Left forelimb (tissue), 1 donor: ENCODE measurements around the gene RAB11FIP4.

Source experiments
- DNase-seq: peaks from one replicate; pipeline ENCODE4 v3.0.0-alpha.2; 2018; ENCODE audit warnings: low spot score

The RAB11FIP4 gene

DNA sequence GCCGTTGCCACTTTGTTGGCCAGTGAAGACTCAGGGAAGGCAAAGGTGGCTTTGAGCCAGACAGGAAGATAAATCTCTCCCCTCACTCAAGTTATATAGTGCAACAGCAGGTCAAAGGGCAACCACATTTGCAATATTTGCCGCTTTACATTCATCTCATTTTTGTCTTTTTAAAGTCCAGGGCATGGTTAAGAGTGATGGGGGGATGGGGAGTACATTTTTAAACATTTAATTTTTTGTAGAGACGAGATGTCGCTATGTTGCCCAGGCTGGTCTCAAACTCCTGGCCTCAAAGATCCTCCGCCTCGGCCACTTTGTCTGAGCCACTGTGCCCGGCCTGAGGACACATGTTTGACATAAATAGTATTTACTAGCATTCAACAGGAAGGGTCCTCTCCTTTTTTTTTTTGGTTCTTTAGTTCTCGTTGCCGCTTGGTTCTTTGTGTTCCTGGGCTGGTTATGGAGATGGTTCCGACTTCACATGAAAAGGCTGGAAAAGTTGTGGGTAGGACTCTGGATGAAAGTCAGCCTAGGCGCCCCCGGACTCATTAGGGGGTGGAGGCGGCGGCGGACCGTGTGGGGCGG lies 95.7 kb downstream of the RAB11FIP4 start:
- no peak for DNase-seq

DNA sequence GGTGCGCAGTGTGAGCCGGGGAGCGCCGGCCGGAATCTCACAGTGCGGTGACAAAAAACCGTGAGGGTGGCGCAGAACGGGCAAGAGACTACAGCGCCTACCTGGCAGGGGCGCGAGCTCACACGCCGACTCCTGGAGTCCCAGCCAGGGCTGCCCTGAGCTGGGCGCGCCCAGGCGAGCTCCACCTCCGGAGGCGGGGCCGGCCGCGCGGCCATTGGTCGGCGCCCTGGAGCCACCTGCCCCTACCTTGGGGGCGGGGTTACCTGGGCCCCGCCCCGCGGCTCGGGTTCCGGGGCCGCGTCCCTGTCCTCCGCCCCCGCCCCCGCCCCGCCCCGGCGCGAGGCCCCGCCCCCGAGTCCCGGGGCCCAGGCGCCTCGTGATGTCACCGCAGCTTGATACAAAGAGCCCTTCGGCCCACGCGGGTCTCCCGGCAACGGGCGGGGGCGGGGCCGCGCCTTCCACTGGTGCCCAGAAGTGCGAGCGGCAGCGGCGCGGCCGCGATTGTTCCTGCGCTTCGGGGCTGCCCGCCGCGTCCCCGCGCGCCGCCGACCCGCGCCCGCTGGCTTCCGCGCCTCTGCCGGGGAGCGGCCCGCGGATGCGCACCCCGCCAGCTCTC lies 96.3 kb downstream of the RAB11FIP4 start:
- DNase-seq, result no peak

DNA sequence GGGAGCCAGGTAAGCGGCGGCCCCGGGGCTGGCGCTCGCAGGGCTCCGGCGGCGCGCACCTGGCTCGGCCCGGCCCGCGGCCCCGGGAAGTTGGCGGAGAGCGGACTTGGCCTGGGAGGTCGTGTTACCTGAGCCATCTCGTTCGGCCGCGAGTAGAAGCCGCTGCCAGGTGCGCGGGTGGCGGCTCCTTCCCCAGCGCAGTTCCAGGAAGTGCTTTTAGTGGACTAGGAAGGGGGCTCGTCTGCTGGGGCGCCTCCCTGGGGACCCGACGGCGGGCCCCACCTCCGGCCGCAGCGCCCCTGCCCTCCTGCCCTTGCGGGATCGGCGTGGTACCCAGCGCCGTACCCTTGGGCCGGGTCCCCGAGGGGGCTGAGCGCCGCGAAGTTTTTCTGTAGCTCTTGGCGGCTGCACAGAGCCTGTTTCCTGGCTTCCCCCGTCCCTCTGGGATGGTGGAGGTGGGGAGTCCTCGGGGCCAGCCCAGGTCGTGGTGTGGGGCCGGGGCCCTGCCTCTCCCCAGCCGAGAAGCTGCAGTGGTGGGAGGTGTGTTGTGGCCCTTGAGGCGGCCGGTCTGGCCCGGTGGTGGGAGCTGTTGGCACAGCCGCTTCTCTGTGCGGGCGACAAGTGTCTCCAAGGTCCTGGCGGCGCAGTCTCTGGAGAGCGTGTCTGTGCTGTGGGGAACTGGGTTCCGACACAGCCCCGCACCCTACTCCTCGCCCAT lies 96.9 kb downstream of the RAB11FIP4 start:
- DNase-seq, result no peak

DNA sequence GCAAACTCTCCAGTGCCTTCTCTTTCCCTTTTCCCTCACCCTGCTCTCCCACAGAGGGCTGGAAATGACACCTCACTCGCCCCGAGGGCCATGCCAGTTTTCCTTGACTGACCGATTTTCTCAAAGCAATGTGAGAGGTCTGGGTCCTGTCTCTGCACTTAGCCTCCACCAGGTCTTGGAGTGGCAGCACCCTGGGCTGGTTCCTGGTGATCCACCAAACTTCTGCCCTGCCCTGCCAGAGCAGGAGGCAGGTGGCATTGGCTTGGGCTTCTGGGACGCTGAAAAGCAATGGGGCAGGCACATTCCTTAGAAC lies 97.5 kb downstream of the RAB11FIP4 start:
- DNase-seq, result no peak

DNA sequence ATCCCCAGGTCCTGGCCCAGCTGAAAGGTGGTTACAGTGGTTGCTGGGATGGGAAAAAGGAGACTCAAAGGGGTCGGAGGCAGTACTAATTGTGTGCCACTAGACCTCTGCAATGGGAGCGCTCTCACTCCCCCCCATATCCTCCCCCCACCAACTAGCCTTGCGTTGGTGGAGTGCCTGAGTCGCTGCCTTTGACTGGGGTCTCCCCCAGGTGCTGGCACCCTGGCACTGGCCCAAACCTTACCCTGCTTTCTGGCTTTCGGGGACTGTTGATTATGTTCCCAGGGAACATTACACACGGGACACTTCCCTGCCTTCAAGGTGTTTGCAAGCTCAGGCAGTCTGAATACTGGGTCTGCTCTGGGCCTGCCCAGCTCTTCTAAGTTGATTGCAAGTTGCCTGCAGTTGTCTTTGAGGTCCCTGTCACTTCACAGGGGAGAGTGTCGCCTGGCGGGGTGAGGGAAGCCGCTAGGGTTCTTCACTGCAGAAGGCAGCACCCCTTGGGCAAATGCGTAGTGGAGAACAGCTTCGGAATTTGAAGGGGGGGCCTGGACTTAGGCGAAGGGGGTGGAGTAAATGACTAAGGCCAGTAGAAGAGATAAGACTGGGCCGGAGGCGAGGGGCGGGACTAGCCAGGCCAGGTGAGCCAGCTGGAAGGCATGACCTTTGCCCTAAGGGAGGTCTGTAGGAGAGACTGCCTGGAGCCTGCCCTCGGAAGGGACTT lies 98.0 kb downstream of the RAB11FIP4 start:
- no peak for DNase-seq

DNA sequence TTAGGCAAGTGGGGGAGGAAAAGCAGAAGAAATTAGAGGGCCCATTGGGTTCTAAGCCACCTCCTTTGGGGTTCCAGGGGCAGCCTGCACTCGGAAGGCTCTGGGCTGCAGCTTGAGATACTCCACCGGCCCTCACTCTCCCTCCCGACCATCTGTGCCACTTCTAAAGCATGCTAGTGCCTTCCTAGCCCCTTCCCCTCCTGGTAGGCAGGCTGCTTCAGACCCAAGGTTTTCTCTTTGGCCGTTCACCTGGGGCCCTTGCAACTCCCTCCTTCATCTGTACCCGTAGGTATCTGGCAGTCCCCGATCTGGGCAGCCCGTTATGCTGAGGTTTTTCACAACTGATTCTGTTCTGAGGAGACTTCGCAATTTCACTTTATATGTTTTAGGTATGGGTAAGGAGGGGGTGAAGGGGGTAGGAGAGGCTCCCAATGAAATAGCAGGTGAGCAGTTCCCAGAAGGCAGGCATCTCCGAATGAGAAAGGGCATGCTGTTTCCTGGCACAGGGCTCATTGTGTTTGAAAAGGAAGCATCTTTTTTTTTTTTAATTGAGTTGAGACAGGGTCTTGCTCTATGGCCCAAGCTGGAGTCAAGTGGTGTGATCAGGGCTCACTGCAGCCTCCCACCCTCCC lies 98.7 kb downstream of the RAB11FIP4 start:
- DNase-seq, result no peak

DNA sequence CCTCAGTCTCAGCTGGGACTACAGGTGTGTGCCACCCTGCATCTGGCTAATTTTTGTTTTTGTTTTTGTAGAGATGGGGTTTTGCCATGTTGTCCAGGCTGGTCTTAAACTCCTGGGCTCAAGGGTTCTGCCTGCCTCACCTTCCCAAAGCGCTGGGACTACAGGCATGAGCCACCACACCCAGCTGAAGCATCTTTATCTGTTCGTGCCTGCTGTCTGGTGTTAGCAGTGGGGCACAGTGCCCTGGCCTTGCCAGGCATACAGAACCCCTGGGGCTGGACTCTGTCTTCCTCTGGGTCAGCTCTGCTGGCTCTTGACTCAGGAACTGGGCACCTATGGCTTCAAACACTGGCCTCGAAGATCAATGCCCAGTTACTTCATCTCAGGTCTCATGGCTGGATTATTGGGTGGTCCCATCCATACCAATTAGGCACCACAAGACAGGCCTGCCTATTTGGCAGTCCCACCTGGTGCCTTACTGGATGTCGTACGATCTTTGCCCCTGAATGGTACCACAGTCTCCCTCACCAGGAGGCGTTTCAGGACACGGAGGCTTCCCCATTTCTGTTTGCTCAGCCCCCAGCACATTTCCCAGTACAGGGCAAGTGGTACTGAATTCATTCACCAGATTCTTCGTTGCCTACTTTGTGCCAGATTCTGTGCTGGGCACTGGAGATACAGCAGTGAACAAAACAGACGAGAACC lies 99.3 kb downstream of the RAB11FIP4 start:
- DNase-seq, result no peak

DNA sequence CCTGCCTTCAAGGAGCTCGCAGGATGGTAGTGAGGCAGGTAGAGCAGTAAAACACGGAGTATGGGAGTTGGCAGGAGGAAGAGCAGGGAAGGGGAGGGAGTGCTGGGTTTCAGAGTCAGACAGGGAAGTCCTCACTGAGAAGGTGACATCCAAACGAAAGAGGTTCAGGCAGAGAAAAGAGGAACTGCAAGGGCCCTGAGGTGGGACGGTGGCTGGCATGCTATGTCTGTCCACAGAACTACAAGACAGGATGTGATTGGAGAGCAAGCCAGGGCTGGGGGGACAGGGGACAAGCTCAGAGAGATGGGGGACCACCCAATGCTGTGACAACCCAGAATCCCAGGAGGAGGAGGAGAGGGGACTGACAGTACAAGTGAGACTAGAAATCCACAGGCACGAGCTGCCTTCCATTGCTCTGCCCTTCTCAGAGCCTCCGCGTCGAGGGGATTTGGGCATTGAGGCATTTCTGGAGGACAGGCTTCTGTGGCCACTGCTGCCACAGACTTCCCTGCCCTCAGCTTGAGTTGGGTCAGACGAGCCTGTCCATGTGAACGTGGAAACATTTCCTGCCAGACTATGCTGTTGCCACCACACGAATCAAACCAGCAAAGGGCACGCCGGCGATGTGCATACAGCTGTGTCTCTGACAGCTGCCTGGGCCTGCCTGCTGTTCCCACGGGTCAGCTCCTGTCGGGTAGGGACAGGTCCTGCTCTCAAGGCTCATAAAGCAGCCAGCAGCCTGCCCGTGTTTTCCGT lies 100.1 kb downstream of the RAB11FIP4 start:
- no peak for DNase-seq

DNA sequence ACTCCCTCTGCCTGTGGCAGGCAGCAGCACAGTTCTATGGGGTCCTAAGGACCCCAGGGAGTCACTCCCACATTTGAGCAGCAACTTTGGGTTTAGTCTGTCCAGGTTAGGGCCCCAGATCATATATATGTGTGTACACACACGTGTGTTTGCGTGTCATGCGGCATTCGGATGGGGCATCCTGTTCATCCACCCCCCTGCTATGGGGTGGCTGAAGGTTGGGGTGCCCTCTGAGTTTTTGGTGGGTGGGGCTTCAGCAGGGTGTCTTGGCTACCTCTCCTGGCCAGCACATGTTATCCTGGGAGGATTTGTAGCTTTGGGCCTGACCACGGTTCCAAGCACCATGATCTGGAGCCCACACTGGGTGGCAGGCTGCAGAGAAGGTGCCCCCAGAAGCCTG lies 100.7 kb downstream of the RAB11FIP4 start:
- no peak for DNase-seq

DNA sequence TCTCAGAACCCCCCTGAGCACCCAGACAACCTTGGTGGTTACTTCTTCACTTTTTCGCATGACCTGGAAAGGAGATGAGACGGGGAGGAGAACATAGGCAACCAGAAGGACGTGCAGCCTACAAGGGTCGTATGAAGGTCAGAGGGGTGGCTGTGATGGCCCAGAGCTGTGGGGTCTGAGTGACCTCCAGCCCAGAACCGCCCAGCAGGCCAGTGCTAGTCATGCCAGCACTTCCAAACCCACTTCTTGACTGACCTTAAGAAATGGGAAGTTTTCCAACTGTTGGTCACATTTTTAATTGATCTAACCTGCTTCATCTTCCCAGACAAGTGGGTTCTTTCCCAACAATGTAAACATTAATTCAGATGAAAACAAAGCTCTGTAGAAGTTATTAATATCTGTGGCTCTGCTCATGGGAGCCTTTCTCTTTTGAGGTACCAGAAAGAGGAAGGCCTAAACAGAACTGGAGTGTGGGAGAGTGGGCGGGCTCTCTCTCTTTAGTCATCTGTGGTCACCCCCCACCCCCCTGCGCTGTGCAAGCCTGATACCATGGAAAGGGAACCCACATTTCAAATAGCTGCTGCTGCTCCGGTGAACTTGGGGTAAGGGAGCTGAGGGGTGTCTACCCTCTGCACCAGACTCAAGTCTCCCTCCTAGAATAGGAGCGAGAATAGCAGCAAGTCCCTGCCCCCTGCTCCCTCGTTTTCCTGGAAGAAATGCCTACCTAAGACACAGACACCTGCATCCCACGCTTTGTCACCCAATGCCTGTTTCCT lies 101.6 kb downstream of the RAB11FIP4 start:
- DNase-seq, result no peak

DNA sequence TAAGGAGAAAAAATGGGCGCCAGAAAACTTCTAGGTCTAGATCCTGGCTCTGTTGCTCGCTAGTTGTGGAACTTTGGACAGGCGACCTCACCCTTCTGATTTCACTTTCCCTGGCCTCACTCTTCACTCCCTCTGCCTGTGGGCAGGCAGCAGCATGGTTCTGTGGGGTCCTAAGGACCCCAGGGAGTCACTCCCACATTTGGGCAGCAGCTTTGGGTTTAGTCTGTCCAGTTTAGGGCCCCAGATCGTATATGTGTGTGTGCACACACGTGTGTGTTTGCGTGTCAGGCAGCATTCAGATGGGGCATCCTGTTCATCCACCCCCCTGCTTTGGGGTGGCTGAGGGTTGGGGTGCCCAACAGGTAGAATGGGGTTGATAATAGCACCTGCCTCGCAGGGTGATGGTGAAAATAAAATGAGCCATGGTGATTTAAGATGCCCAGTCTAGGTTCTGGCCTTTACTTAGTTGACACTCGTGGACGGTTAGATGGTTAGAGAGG lies 102.2 kb downstream of the RAB11FIP4 start:
- DNase-seq, result no peak

DNA sequence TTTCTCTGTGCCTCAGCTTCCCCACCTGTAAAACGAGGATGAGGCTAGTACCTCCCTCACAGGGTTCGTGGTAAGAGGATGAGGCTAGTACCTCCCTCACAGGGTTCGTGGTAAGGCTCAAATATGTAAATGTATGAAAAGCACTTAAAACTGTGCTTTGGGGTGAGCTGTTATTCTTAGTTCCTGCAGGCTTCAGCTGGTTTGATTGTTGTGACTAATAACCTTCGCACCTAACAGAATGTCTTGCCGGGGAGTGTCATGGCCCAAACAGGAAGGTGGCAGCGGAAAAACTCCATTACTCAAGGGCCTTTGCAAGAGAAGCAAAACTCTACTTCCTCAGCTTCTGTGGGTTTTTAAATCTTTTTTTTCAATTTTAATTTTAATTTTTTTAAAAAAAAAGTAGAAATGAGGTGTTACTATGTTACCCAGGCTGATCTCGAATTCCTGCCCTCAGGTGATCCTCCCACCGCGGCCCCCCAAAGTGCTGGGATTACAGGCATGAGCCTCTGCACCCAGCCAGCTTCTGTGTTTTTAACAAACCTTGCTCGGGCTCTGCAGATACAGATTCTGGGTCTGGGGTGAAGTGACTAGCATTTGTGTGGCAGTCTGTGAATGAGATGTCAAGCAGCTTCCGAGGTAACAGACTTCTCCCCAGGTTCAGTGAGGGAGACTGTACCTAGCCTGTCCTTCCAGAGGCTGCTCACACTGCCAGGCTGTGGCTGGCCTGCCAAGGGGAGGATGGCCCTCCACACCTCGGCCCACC lies 103.0 kb downstream of the RAB11FIP4 start:
- DNase-seq, result no peak

DNA sequence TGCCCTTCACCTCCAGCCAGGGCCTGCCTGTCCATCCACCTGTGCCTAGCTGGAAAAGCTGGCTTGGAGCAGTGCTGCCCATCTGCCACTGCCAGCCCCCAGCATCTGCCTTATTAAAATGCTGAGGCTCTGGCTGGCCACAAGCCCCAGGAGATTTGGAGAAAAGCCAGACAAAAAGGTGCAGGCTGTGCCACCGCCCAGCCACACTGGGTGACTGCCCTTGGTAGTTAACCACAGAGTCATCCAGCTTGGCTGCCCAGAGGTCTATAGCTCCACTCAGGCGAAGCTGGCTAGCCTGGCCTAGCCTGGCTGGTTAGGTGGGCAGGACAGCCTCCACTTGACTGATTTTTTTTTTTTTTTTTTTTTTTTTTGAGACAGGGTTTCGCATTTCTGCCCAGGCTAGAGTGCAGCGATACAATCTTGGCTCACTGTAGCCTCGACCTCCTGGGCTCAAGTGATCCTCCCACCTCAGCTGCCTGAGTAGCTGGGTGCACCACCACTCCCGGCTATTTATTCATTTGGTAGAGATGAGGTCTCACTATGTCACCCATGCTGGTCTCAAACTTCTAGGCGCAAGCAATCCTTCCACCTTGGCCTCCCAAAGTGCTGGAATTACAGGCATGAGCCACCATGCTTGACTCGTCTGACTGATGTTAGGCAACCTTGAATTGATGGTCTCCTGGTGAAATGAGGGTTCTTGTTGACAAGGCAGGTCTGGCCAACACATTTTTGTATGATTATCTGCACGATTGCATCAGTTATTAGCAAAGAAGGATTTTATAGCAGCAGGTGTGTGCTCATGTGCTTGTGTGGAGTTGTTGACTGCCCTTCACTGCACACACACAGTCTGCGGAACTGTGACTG lies 103.8 kb downstream of the RAB11FIP4 start:
- no peak for DNase-seq

DNA sequence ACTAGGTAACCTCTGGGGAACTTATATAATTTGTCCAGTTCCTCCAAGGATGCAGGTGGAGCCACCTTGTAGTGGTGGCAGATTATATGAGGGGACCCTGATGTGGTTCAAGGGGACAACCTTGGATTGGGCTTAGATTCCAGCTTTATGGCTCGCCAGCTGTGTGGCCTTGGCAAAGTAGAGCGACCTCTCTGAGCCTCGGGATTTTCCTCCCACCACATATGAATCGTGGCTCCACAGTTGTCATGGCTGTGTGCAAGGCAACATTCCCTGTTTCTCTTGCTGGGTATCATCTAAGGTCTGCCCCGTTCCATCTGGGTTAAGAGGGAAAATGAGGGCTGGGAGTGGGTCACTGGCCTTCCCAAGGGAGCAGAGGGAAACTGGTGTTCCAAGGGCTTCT lies 104.6 kb downstream of the RAB11FIP4 start:
- DNase-seq, result no peak

DNA sequence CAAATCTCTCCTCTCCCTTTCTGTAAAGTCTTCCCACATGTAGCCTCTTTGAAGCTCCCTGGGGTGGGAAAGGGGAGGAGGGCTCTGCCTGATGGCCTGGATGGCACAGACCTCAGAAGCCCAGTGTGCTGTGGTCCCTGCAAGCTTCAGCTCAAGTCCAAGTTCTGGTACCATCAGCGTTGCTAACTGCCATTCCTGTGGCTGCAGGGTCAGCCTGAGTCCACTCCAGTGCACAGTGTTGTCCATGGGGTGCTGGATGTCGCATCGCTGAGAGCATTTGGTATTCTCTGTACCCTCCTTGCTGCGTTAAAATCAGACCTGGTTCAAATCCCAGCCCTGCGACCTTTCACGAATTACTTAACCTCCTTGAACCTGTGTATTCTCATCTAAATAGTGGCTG lies 105.1 kb downstream of the RAB11FIP4 start:
- no peak for DNase-seq

DNA sequence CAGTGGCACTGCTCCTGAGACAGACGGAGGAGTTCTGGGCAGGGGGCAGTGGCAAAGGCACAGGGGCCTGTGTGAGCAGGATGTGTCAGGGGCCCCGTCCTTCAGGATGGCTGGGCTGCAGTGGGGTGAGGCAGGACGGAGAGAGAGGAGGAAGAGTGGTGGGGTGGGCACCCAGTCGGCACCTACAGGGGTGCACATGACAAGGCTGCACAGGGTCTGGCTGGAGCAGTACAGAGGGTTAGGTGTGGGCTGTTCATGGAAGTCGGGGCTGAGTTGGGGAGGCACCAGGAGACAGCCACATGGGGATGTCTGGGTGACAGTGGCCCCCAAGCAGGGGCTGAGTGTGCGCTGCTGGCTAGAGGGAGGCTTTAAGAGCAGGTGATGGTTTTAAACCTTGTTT lies 106.0 kb downstream of the RAB11FIP4 start:
- DNase-seq, result no peak

DNA sequence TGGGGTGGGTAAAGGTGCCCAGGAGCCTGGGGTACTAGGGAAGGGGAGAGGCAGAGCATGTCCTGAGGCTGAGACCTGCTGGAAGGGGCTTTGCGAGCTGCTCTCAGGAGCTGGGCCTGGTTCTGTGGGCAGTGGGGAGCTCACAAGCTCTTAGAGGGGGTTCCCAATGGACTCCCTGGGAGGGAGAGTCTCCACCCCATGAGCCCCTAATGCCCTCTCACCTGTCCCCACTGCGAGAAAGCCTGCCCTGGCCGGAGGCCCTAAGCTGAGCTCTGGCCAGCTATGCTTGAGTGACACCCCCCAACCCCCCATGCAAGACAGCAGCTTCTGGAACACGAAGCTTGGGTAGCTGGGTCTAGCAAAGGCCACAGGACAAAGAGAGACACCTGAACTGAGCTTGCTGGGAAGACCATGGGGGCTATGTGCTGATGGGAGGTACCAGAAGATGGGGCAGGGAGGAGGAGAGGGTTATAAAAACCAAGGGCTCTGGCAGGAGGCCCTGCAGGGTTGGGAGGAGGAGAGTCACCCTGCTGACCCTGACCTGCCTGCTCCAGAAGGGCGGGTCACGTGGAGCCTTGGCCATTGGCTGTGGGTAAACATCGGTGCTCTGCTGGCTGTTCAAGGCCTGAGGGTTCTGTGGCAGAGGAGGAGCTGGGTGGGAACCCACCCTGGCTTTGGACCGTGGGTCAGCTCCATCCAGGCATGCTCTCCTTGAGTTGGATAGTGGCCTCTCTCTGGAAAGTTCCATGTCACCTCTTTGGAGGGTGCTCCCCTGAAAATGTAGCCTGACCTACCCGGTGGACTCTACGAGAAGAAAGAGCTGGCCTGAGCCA lies 106.7 kb downstream of the RAB11FIP4 start:
- DNase-seq, result no peak
